GM12875 (cell line): ENCODE results near the gene GSX2.
"Not testable (repeated sequence)": the region's sequence is repeated elsewhere in the genome, so short reads cannot be mapped to it uniquely, and the experiment has no call there.

Source experiments
- H3K4me3 ChIP-seq: one replicate; pipeline ENCODE4 v1.5.1; 2011; ENCODE audit warnings: low read depth, low read length, control low read depth
- TF ChIP-seq, protein P1 (sequence below): IDR thresholded peaks from 2 replicates; pipeline ENCODE4 v1.5.1; 2011; ENCODE audit warnings: low read depth, mild to moderate bottlenecking, control low read depth, inconsistent platforms, low read length, moderate library complexity, borderline replicate concordance; ENCODE audit not compliant: insufficient read depth

GSX2 gene

DNA sequence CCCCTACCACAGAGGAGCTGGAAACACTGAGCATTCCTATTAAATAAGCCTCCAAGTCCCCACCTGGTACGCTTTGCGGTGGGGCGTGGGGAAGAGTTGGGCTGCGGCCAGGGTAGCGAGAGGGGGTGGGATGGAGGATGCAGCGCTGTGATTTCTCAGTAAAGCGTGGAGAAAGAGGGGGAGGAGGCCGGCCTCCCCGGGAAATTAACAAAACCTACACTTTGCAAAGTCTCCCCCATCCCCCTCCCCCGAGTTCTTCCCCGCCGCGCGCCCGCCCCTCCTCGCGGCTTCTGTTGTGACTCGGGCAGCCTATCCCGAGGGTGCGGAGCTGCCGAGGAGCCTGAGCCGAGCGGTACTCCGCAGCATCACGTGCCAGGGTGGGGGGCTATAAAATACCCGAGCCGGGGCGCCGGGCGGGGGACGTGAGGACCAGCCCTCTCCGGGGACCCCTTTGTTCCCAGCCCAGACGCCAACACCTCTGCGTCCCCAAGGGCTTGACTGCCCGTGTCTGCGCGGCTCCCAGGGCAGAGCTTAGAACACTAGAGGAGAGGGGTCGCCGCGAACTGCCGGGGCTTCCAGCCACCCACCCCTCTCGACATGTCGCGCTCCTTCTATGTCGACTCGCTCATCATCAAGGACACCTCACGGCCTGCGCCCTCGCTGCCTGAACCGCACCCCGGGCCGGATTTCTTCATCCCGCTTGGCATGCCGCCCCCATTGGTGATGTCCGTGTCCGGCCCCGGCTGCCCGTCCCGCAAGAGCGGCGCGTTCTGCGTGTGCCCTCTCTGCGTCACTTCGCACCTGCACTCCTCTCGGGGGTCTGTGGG lies at the start of gene GSX2:
Gene GSX2, plus strand, starts transcription at position 416 of the 827 bp plus-strand sequence. Its CDS starts 182 bp downstream, at position 598.
- TF ChIP-seq, protein P1, sequence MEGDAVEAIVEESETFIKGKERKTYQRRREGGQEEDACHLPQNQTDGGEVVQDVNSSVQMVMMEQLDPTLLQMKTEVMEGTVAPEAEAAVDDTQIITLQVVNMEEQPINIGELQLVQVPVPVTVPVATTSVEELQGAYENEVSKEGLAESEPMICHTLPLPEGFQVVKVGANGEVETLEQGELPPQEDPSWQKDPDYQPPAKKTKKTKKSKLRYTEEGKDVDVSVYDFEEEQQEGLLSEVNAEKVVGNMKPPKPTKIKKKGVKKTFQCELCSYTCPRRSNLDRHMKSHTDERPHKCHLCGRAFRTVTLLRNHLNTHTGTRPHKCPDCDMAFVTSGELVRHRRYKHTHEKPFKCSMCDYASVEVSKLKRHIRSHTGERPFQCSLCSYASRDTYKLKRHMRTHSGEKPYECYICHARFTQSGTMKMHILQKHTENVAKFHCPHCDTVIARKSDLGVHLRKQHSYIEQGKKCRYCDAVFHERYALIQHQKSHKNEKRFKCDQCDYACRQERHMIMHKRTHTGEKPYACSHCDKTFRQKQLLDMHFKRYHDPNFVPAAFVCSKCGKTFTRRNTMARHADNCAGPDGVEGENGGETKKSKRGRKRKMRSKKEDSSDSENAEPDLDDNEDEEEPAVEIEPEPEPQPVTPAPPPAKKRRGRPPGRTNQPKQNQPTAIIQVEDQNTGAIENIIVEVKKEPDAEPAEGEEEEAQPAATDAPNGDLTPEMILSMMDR = no peak
- H3K4me3 ChIP-seq = no peak within 1 kb of the TSS

DNA sequence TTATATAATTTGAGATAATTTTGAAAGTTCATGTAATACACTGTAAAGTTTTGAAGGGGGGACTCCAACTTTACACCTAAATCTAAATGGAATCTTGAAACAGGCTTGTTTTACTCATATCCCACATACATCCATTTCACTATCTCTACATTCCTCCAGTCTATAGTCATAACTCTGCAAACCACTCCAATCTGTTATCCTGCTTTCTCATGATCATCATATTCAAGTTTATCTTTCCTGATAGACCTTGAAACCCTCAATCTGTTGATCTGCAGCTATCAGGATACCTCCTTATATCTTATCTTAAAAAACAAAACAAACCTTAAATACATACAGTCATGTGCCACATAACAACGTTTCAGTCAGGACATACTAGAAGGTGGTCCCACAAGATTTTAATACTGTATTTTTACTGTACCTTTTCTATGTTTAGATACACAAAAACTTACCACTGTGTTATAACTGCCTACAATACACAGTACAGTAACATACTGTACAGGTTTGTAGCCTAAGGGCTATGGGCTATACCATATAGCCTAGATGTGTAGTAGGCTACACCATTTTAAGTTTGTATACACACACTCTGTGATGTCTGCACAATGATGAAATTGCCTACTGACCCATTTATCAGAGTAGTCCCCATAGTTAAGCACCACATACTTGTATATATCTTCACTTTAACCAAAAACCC lies 49.6 kb upstream of the GSX2 start:
- no peak overlapping the region for H3K4me3 ChIP-seq
- TF ChIP-seq, protein P1 = no peak

DNA sequence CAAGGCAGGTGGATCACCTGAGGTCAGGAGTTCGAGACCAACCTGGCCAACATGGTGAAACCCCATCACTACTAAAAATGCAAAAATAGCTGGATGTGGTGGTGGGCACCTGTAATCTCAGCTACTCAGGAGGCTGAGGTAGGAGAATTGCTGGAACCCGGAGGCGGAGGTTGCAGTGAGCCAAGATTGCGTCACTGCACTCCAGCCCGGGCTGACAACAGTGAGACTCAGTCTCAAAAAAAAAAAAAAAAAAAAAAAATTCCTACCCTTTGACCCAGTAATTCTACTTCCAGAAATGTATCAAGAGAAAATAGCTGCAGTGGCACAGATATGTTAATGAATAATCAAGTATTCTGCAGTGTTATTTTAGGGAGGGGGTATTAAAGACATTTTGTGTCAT lies 46.6 kb upstream of the GSX2 start:
- not testable (repeated sequence) for H3K4me3 ChIP-seq

DNA sequence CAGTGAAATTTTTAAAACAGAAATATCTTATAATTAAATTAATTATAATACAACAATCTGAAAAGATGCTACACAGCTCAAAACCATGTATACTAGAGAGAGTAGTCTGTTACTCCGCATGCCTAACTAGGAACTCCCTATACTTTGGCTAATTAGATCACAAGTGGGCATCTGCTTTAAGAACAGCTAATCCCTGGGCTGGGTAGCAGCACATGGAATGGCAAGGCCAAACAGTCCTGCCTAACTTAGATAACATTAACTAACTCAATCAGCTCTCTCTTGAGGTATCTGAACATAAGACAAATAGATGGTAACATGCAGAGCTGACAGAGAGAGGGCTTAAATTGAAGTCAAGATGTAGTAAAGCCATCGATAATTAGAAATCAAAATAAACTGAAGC lies 45.5 kb upstream of the GSX2 start:
- TF ChIP-seq, protein P1 = no peak
- no peak overlapping the region for H3K4me3 ChIP-seq

DNA sequence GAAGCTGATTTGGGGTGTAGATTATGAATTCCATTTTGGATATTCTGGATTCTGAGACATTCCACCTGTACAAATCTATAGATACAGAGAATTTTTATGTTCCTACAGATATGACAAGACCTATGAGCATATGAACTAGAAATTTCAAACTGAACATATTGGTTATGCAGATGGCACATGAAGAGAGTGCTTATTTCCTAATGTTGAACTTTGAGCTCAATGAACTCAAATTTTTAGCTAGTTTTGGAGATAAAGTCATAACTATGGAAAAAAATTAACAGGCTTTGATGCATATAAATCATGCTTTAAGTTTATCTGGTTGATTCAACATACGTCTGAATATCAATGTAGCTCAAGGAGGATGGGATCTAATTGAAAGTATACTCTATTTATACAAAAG lies 44.5 kb upstream of the GSX2 start:
- TF ChIP-seq, protein P1 = no peak
- H3K4me3 ChIP-seq = no peak overlapping the region

DNA sequence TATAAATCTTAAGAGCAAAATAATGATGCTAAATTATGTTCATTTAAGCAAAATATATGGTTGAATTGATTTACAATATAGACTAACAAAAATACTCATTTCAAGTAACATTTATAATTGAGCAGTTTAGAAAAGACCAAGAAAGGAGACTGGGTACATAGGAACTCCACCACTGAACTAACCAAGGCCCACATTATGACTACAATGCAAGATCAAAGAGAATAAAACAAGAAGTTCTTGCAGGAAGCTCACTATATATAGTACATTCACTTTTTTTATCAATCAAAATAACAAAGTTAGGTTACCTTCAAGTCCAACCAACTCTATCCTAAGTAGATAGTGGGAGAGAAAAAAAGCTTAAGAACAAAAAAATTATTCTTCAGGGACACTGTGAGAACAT lies 43.6 kb upstream of the GSX2 start:
- TF ChIP-seq, protein P1 = no peak
- H3K4me3 ChIP-seq = no peak overlapping the region

DNA sequence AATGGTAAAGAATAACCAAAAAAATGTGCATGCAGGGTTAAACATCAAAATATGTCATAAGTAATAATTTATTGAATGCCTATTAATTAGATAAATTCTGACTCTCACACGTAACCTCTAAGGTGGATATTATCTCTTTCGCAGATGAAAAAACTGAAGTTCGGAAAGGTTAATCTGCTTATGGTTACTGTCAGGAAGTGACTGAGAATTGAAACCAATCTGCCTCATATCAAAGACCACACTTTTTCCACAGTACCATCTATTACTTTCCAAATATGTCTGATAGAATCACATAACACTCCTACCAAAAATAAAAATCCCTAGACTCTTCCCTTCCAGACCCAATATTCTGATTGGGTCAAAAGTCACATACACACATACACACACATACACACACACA lies 41.8 kb upstream of the GSX2 start:
- no peak overlapping the region for H3K4me3 ChIP-seq
- TF ChIP-seq, protein P1 = no peak
